NCI-H2081 treated with DMSO at 0.1 percent for 48 hours (cell line): Measurements from ENCODE around the gene GRB10.

ENCODE experiments used
- DNase-seq: peaks from one replicate; lab custom pipeline; 2025; lab: John Stamatoyannopoulos, UW

GRB10 gene

GRCh38 chr7:50782375-50783208 lies at the start of gene GRB10:
GRB10 (minus strand) TSS chr7:50782896; CDS start chr7:50732322, 50,574 bp downstream.
- no peak for DNase-seq

GRCh38 chr7:50828801-50829200 lies 46.1 kb upstream of the GRB10 start:
- DNase-seq, result no peak

- no peak for DNase-seq
Measured at GRCh38 chr7:50828116-50828515, 45.4 kb upstream of the GRB10 start.

- no peak for DNase-seq
Measured at GRCh38 chr7:50827281-50827680, 44.6 kb upstream of the GRB10 start.

- no peak for DNase-seq
Measured at GRCh38 chr7:50826371-50827172, 43.9 kb upstream of the GRB10 start.

GRCh38 chr7:50825465-50825864 lies 42.8 kb upstream of the GRB10 start:
- DNase-seq, result no peak

- DNase-seq, result no peak
Measured at GRCh38 chr7:50824882-50825281, 42.2 kb upstream of the GRB10 start.

GRCh38 chr7:50822706-50823105 lies 40.0 kb upstream of the GRB10 start:
- DNase-seq, result no peak

GRCh38 chr7:50822110-50822509 lies 39.4 kb upstream of the GRB10 start:
- DNase-seq, result no peak

- no peak for DNase-seq
Measured at GRCh38 chr7:50821457-50822008, 38.8 kb upstream of the GRB10 start.

- DNase-seq, result no peak
Measured at GRCh38 chr7:50818324-50818723, 35.6 kb upstream of the GRB10 start.

- DNase-seq, result no peak
Measured at GRCh38 chr7:50817561-50817960, 34.9 kb upstream of the GRB10 start.

GRCh38 chr7:50815138-50815537 lies 32.4 kb upstream of the GRB10 start:
- no peak for DNase-seq

- no peak for DNase-seq
Measured at GRCh38 chr7:50814166-50814565, 31.5 kb upstream of the GRB10 start.

GRCh38 chr7:50812841-50813475 lies 30.3 kb upstream of the GRB10 start:
- no peak for DNase-seq

GRCh38 chr7:50812094-50812493 lies 29.4 kb upstream of the GRB10 start:
- no peak for DNase-seq

- no peak for DNase-seq
Measured at GRCh38 chr7:50808282-50808888, 25.7 kb upstream of the GRB10 start.

GRCh38 chr7:50807026-50807730 lies 24.5 kb upstream of the GRB10 start:
- no peak for DNase-seq

GRCh38 chr7:50806143-50806542 lies 23.4 kb upstream of the GRB10 start:
- DNase-seq, result no peak

GRCh38 chr7:50805447-50806125 lies 22.9 kb upstream of the GRB10 start:
- peak; percentile 8 for DNase-seq
